HepG2 (cell line): Measurements from ENCODE around the gene NCOA3. TPM values are rescaled to one million over a fixed set of nuclear protein-coding genes. Genes with fewer than 3 reads are reported as not detected.
A peak's percentile ranks its signal among the peaks of the same experiment; 100 is the strongest.

Experiments used
- NCOA5 ChIP-seq: sonication (generic); formaldehyde crosslinking; IDR thresholded peaks from 2 replicates; pipeline ENCODE4 v1.4.0; 2020; ENCODE audit warnings: missing genetic modification reagents
- NKX3-1 ChIP-seq: sonication (generic); formaldehyde crosslinking; IDR thresholded peaks from 2 replicates; pipeline ENCODE4 v1.5.0; 2020; ENCODE audit warnings: missing genetic modification reagents
- RARG ChIP-seq: sonication (generic); formaldehyde crosslinking; IDR thresholded peaks from 2 replicates; pipeline ENCODE4 v1.4.0; 2020; ENCODE audit warnings: low read depth, mild to moderate bottlenecking, missing genetic modification reagents
- SP5 ChIP-seq: IDR thresholded peaks from 2 replicates; pipeline ENCODE4 v1.6.1; 2016; ENCODE audit warnings: low read depth, borderline replicate concordance
- SSRP1 ChIP-seq: IDR thresholded peaks from 2 replicates; pipeline ENCODE4 v1.6.1; 2016; ENCODE audit warnings: control low read depth
- ZNF124 ChIP-seq: sonication (generic); formaldehyde crosslinking; IDR thresholded peaks from 2 replicates; pipeline ENCODE4 v1.4.0; 2020; ENCODE audit warnings: missing genetic modification reagents
- ZNF17 ChIP-seq: sonication (generic); formaldehyde crosslinking; IDR thresholded peaks from 2 replicates; pipeline ENCODE4 v1.5.0; 2020; ENCODE audit warnings: mild to moderate bottlenecking, missing genetic modification reagents
- ZNF350 ChIP-seq: sonication (generic); formaldehyde crosslinking; IDR thresholded peaks from 2 replicates; pipeline ENCODE4 v1.4.0; 2020; ENCODE audit warnings: mild to moderate bottlenecking, low read depth, missing genetic modification reagents, borderline replicate concordance
- ZNF44 ChIP-seq: sonication (generic); formaldehyde crosslinking; IDR thresholded peaks from 2 replicates; pipeline ENCODE4 v1.5.1; 2020; ENCODE audit warnings: mild to moderate bottlenecking, missing genetic modification reagents
- polyA plus RNA-seq, 8 experiments: library from polyadenylated mRNA; depleted of rRNA in 3 of 8; stranded (reverse) in 7 of 8; unstranded in 1 of 8; fragments of >200 nt; fragmentation: Illumina TruSeq in 4 of 8; extraction: Trizol in 4 of 8; gene quantifications; 2 replicates each; pipeline versions ENCODE4 v1.2.1 to v1.2.3, GENCODE V29; 2011 to 2016; ENCODE audit warnings: low read depth in 4 of 8, missing spikeins in 1 of 8, mixed read lengths in 1 of 8; ENCODE audit not compliant: insufficient read depth in 1 of 8
- total RNA-seq, 5 experiments: library from RNA; depleted of rRNA; stranded (reverse); fragments of >200 nt; fragmentation: Illumina TruSeq; extraction: Trizol; gene quantifications; 2 replicates each; pipeline ENCODE4 v1.2.3, GENCODE V29; 2016; ENCODE audit warnings: low read depth in 1 of 5
- TF ChIP-seq, protein P1 (sequence below): sonication (generic); formaldehyde crosslinking; IDR thresholded peaks from 2 replicates; pipeline ENCODE4 v1.4.0; 2020; ENCODE audit warnings: missing genetic modification reagents
- TF ChIP-seq, protein P2 (sequence below): sonication (generic); formaldehyde crosslinking; conservative IDR thresholded peaks from 2 replicates; pipeline ENCODE4 v1.4.0; 2020; ENCODE audit warnings: missing genetic modification reagents
- TF ChIP-seq, protein P3 (sequence below): sonication (generic); formaldehyde crosslinking; conservative IDR thresholded peaks from 2 replicates; pipeline ENCODE4 v1.4.0; 2020; ENCODE audit warnings: mild to moderate bottlenecking, missing genetic modification reagents, moderate library complexity
- TF ChIP-seq, protein P4 (sequence below): sonication (generic); formaldehyde crosslinking; IDR thresholded peaks from 2 replicates; pipeline ENCODE4 v1.4.0; 2020; ENCODE audit warnings: missing genetic modification reagents
- TF ChIP-seq, protein P5 (sequence below): IDR thresholded peaks from 2 replicates; pipeline ENCODE4 v1.6.1; 2018; ENCODE audit warnings: missing genetic modification reagents

Gene NCOA3
- total and polyA plus RNA-seq, 2 of the 13 experiments (the other 11 are each of a cell fraction or from before 2014, with no cell fraction given): 35.0 to 56.8 TPM

DNA sequence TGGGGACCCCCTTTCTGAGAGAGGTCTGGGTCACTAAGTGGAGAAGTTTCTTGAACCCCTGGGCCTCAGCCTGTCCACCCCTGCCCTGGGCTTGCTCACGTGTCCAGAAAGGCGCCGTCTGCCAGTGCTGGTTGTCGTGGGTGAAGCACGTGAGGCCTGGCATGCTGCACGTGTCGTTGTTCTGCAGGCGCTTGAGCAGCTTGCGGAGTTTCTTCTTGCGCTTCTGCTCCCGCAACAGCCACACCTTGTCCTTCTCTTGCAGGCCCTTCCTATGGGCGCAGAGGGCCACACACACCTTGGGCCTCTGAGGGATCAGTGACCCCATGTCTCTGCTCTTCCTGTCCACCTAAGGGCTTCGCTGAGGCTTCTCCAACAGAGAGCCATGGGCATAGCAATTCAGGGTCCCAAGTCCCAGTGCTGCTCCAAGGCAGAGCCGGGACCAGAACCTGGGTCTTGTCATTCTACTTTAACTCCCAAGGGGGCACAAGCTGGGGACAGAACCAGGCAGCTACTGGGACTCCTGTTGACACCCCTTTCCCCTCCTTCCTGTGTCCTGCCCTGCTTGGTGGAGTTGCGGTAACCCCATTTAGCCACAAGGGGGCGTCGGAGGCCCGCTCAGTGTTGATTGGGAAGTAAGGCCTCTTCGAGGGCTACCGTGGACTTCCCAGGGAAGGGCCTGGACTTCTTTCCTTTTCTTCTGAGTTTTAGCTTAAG lies 161.8 kb downstream of the NCOA3 start (continued):
- TF ChIP-seq, protein P1, sequence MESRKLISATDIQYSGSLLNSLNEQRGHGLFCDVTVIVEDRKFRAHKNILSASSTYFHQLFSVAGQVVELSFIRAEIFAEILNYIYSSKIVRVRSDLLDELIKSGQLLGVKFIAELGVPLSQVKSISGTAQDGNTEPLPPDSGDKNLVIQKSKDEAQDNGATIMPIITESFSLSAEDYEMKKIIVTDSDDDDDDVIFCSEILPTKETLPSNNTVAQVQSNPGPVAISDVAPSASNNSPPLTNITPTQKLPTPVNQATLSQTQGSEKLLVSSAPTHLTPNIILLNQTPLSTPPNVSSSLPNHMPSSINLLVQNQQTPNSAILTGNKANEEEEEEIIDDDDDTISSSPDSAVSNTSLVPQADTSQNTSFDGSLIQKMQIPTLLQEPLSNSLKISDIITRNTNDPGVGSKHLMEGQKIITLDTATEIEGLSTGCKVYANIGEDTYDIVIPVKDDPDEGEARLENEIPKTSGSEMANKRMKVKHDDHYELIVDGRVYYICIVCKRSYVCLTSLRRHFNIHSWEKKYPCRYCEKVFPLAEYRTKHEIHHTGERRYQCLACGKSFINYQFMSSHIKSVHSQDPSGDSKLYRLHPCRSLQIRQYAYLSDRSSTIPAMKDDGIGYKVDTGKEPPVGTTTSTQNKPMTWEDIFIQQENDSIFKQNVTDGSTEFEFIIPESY (CRISPR knock-in tag): 0 out of 2 replicates have a peak, but pooled peaks have one; percentile 4
- TF ChIP-seq ZNF350 (peak; percentile 57; the same call in 1 of the 2 replicates), SSRP1 (CRISPR knock-in tag) (peak; percentile 75; the same call in 1 of the 2 replicates), ZNF124 (CRISPR knock-in tag) (0 out of 2 replicates have a peak, but pooled peaks have one; percentile 52), ZNF17 (CRISPR knock-in tag) (no peak), ZNF44 (CRISPR knock-in tag) (no peak), NCOA5 (CRISPR knock-in tag) (no peak), NKX3-1 (CRISPR knock-in tag) (no peak), SP5 (CRISPR knock-in tag) (no peak), RARG (CRISPR knock-in tag) (no peak)
- TF ChIP-seq, protein P2, sequence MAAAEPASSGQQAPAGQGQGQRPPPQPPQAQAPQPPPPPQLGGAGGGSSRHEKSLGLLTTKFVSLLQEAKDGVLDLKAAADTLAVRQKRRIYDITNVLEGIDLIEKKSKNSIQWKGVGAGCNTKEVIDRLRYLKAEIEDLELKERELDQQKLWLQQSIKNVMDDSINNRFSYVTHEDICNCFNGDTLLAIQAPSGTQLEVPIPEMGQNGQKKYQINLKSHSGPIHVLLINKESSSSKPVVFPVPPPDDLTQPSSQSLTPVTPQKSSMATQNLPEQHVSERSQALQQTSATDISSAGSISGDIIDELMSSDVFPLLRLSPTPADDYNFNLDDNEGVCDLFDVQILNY (CRISPR knock-in tag): no peak
- TF ChIP-seq, protein P3, sequence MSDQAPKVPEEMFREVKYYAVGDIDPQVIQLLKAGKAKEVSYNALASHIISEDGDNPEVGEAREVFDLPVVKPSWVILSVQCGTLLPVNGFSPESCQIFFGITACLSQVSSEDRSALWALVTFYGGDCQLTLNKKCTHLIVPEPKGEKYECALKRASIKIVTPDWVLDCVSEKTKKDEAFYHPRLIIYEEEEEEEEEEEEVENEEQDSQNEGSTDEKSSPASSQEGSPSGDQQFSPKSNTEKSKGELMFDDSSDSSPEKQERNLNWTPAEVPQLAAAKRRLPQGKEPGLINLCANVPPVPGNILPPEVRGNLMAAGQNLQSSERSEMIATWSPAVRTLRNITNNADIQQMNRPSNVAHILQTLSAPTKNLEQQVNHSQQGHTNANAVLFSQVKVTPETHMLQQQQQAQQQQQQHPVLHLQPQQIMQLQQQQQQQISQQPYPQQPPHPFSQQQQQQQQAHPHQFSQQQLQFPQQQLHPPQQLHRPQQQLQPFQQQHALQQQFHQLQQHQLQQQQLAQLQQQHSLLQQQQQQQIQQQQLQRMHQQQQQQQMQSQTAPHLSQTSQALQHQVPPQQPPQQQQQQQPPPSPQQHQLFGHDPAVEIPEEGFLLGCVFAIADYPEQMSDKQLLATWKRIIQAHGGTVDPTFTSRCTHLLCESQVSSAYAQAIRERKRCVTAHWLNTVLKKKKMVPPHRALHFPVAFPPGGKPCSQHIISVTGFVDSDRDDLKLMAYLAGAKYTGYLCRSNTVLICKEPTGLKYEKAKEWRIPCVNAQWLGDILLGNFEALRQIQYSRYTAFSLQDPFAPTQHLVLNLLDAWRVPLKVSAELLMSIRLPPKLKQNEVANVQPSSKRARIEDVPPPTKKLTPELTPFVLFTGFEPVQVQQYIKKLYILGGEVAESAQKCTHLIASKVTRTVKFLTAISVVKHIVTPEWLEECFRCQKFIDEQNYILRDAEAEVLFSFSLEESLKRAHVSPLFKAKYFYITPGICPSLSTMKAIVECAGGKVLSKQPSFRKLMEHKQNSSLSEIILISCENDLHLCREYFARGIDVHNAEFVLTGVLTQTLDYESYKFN: no peak; the same call in 1 of the 2 replicates
- TF ChIP-seq, protein P4, sequence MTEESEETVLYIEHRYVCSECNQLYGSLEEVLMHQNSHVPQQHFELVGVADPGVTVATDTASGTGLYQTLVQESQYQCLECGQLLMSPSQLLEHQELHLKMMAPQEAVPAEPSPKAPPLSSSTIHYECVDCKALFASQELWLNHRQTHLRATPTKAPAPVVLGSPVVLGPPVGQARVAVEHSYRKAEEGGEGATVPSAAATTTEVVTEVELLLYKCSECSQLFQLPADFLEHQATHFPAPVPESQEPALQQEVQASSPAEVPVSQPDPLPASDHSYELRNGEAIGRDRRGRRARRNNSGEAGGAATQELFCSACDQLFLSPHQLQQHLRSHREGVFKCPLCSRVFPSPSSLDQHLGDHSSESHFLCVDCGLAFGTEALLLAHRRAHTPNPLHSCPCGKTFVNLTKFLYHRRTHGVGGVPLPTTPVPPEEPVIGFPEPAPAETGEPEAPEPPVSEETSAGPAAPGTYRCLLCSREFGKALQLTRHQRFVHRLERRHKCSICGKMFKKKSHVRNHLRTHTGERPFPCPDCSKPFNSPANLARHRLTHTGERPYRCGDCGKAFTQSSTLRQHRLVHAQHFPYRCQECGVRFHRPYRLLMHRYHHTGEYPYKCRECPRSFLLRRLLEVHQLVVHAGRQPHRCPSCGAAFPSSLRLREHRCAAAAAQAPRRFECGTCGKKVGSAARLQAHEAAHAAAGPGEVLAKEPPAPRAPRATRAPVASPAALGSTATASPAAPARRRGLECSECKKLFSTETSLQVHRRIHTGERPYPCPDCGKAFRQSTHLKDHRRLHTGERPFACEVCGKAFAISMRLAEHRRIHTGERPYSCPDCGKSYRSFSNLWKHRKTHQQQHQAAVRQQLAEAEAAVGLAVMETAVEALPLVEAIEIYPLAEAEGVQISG (CRISPR knock-in tag): peak; percentile 24; the same call in 1 of the 2 replicates
- TF ChIP-seq, protein P5, sequence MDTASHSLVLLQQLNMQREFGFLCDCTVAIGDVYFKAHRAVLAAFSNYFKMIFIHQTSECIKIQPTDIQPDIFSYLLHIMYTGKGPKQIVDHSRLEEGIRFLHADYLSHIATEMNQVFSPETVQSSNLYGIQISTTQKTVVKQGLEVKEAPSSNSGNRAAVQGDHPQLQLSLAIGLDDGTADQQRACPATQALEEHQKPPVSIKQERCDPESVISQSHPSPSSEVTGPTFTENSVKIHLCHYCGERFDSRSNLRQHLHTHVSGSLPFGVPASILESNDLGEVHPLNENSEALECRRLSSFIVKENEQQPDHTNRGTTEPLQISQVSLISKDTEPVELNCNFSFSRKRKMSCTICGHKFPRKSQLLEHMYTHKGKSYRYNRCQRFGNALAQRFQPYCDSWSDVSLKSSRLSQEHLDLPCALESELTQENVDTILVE: 0 out of 2 replicates have a peak, but pooled peaks have one; percentile 36
